ENCODE data around the gene NSDHL. TPM values are rescaled to one million over a fixed set of nuclear protein-coding genes. Genes with fewer than 3 reads are reported as not detected.

The NSDHL gene
- total and polyA plus RNA-seq, 2 experiments from 2014 or later, result 46.2 to 62.9 TPM

GRCh38 chrX:152893980-152894610 lies 63.2 kb downstream of the NSDHL start:
- Histone ChIP-seq H3K4me2 (no peak overlapping the region), H2AFZ (no peak overlapping the region), H3K9me2 (replicated peaks; ENCODE audit: insufficient read depth) (no peaks in the 10 kb centered on the region), H3K27ac (no peak overlapping the region), H3K4me3 (no peak overlapping the region), H3K9me3 (ENCODE audit: low read depth) (no peaks in the 10 kb centered on the region), H4K20me1 (ENCODE audit: insufficient read depth, poor library complexity, severe bottlenecking) (no peaks in the 10 kb centered on the region), H3K79me2 (no peaks in the 10 kb centered on the region), H3K36me3 (replicated peaks; ENCODE audit: insufficient read depth, low read depth) (no peaks in the 10 kb centered on the region), H3K4me1 (ENCODE audit: insufficient read depth) (no peaks in the 10 kb centered on the region), H3K27me3 (no peaks in the 10 kb centered on the region)
- 72% methylated on average over 9 of the region's 9 CpGs for WGBS (ENCODE audit: low lambda C conversion rate, missing lambda C conversion rate)
- DNase-seq (ENCODE audit: low spot score), result no peak
- TF ChIP-seq CTCF (IDR thresholded peaks at IDR 0.05; ENCODE audit: poor library complexity) (no peak), EZH2phosphoT487 (IDR thresholded peaks at IDR 0.05; ENCODE audit: low read depth, severe bottlenecking, unreplicated experiment) (no peak), EZH2 (IDR thresholded peaks at IDR 0.05; ENCODE audit: borderline replicate concordance) (no peak)

- Histone ChIP-seq H3K9me3 (ENCODE audit: low read depth) (no peaks in the 10 kb centered on the region), H3K27me3 (no peaks in the 10 kb centered on the region), H3K79me2 (no peaks in the 10 kb centered on the region), H3K27ac (no peak overlapping the region), H3K4me3 (no peak overlapping the region), H3K4me2 (no peak overlapping the region), H2AFZ (no peak overlapping the region), H3K36me3 (replicated peaks; ENCODE audit: insufficient read depth, low read depth) (no peaks in the 10 kb centered on the region), H3K9me2 (replicated peaks; ENCODE audit: insufficient read depth) (no peaks in the 10 kb centered on the region), H4K20me1 (ENCODE audit: insufficient read depth, poor library complexity, severe bottlenecking) (no peaks in the 10 kb centered on the region), H3K4me1 (ENCODE audit: insufficient read depth) (no peaks in the 10 kb centered on the region)
- WGBS (ENCODE audit: low lambda C conversion rate, missing lambda C conversion rate), result 66% methylated on average over 3 of the region's 3 CpGs
- TF ChIP-seq EZH2 (IDR thresholded peaks at IDR 0.05; ENCODE audit: borderline replicate concordance) (no peak), EZH2phosphoT487 (IDR thresholded peaks at IDR 0.05; ENCODE audit: low read depth, severe bottlenecking, unreplicated experiment) (no peak), CTCF (IDR thresholded peaks at IDR 0.05; ENCODE audit: poor library complexity) (no peak)
- no peak for DNase-seq (ENCODE audit: low spot score)
Measured at GRCh38 chrX:152895121-152895520, 64.3 kb downstream of the NSDHL start.

- H3K27ac ChIP-seq, result no peak overlapping the region
- no peak for DNase-seq (ENCODE audit: low spot score)
Measured at GRCh38 chrX:152895724-152896420, 65.0 kb downstream of the NSDHL start.

More at GRCh38 chrX:152895724-152896420, 65.0 kb downstream of the NSDHL start:
- H2AFZ ChIP-seq, result no peak overlapping the region
- WGBS (ENCODE audit: low lambda C conversion rate, missing lambda C conversion rate), result 78% methylated on average over 6 of the region's 8 CpGs
- H3K4me3 ChIP-seq, result no peak overlapping the region
- TF ChIP-seq EZH2 (IDR thresholded peaks at IDR 0.05; ENCODE audit: borderline replicate concordance) (no peak), CTCF (IDR thresholded peaks at IDR 0.05; ENCODE audit: poor library complexity) (no peak), EZH2phosphoT487 (IDR thresholded peaks at IDR 0.05; ENCODE audit: low read depth, severe bottlenecking, unreplicated experiment) (no peak)
- no peaks in the 10 kb centered on the region for H4K20me1 ChIP-seq (ENCODE audit: insufficient read depth, poor library complexity, severe bottlenecking)
- H3K9me3 ChIP-seq (ENCODE audit: low read depth), result no peaks in the 10 kb centered on the region
- no peaks in the 10 kb centered on the region for H3K79me2 ChIP-seq
- no peaks in the 10 kb centered on the region for H3K4me1 ChIP-seq (ENCODE audit: insufficient read depth)
- H3K9me2 ChIP-seq (replicated peaks; ENCODE audit: insufficient read depth), result no peaks in the 10 kb centered on the region
- no peak overlapping the region for H3K4me2 ChIP-seq
- no peaks in the 10 kb centered on the region for H3K27me3 ChIP-seq
- H3K36me3 ChIP-seq (replicated peaks; ENCODE audit: insufficient read depth, low read depth), result no peaks in the 10 kb centered on the region

Data from hepatocyte (in vitro differentiated cells).